ENCODE results near the gene CCDC127.
"Not testable (repeated sequence)": the region's sequence is repeated elsewhere in the genome, so short reads cannot be mapped to it uniquely, and the experiment has no call there.

CCDC127 gene

DNA sequence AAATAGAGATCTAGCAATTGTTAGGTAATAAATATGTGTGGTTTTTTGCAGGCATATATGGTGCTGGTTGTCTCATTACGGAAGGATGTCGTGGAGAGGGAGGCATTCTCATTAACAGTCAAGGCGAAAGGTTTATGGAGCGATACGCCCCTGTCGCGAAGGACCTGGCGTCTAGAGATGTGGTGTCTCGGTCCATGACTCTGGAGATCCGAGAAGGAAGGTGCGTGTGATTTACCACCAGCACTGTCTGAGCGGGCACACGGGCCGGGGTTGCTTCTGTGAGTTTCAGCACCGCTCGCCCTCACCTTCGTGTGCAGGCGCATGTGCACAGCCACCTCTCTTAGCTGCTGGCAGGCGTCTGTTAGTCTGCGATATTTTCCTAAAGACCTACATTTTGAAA lies 15.5 kb upstream of the CCDC127 start:
- not testable (repeated sequence) for DNase-seq

DNA sequence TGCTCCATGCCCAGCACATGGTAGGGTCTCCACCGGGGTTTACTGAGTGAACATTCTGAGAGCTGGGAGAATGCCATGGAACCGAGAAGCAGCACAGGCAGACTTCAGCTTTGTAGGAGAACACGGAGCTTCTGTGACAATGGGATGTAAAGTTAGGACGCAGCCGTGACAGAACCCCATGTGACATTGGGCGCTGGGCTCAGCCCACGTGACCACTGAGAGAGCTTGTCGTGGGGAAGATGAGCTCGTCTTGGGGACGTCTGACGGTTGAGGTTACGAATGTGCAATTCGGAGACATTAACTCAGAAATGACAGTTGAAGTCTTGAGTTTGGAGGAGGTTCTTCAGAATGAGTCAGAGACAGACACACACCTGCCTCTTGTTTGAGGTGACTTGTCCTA lies 13.7 kb upstream of the CCDC127 start:
- no peak for DNase-seq

DNA sequence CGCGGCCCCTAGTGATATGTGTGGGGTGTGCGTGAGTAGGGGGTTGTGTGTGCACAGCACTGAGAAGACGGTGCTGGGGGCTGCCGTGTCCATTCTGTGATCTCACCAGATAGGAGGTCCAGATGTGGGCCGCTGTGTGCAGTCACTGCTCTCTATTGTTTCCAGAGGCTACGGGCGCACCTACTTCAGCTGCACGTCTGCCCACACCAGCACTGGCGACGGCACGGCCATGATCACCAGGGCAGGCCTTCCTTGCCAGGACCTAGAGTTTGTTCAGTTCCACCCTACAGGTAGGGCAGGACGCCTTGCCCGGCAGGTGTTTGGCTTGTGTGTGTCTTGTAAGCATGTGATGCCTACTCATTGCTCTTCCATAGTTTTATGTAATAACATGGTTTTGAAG lies 12.8 kb upstream of the CCDC127 start:
- no peak for DNase-seq

DNA sequence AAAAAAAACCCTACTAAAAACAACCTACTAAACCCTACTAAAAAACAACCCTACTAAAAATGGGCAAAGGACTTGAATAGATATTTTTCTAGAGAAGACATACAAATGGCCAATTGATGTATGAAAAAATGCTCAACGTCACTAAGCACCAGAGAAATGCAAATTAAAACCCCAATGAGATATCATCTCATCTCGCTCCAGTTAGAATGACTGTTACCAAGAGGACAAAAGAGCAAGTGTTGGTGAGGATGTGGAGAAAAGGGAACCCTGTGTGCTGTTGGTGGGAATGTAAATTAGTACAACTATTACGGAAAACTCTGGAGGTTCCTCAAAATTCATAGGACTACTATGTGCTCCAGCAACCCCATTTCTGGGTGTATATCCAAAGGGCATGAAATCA lies 10.9 kb upstream of the CCDC127 start:
- no peak for DNase-seq

DNA sequence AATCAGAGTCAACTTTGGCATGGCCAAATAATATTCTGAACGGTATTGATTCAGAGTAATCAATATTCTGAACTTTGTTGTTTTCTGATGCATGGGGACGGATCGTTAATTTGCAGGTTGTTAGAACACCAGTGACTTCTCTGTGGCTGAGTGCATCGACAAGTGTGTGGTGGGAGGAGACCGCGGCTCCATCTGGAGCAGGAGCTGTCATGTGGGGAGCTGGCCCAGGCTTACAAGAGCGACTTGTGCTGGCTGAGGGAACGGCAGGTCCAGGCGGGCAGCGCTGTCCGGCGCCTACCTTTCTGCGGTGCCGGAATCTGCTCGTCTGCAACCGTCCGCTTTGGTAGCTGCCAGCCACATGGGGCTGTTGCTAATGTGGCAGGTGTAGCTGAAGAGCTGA lies 9.4 kb upstream of the CCDC127 start:
- not testable (repeated sequence) for DNase-seq

DNA sequence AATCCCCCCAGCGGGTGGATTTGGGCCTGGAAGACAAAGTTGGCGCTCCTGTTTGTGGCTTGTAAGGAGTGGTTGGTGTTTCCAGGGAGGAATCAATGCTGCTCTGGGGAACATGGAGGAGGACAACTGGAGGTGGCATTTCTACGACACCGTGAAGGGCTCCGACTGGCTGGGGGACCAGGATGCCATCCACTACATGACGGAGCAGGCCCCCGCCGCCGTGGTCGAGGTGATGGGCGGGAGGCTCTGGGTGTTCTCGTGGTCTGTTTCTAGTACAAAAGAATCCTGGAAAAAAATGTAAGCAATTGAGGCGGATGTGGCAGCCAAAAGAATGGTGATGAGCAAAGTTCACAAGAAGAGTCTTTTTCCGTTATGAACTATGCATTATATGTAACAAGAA lies 7.4 kb upstream of the CCDC127 start:
- no peak for DNase-seq

DNA sequence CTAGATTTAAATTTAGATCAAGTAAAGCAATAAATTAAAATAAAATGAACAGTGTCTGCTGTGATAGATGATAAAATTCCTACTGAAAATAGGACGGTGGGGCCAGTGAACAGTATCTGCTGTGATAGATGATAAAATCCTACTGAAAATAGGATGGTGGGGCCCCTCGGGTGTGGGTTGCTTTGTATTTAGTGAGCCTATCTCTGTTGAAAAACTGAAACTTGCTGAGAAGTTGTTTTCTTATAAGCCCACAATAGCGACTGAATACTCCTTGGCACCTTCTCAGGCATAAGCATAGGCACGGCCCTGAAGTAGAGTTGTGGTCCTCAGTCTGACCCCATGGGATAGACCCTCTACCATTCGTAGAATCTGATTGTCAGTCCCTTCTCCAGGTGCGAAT lies 5.8 kb upstream of the CCDC127 start:
- no peak for DNase-seq

DNA sequence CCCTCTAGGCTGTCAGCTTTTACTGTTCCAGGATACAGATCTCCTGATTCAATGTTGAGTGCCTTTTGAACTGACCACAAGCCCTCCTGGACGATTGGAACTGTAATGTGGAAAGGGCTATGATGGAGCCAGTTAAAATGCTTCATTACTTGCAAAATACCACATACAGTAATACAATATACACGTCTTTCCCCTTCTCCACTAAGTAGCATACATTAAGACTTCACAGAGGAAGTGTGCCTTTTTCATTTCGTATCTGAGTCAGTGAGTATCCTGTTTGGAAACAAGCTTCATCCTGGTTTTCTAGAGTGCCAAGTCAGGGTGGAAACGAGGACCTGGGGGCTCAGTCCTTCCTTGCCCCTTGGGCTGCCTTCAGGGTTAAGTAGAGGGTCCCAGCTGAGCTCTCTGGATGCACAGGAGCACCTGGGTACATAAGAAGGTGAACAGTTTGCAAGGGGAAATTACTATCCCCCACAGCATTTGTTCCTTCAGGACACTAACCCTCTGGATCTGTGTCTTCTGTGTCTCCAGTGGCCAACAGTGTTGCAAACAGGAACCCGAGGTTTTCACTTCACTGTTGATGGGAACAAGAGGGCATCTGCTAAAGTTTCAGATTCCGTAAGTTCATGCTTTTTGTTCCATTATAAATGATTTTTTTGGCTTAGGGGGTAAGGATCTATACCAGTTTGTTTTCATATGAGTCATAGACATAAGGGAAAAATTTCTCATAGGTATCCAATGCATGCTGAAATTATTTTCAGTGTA lies 5.2 kb upstream of the CCDC127 start:
- DNase-seq = not testable (repeated sequence)

DNA sequence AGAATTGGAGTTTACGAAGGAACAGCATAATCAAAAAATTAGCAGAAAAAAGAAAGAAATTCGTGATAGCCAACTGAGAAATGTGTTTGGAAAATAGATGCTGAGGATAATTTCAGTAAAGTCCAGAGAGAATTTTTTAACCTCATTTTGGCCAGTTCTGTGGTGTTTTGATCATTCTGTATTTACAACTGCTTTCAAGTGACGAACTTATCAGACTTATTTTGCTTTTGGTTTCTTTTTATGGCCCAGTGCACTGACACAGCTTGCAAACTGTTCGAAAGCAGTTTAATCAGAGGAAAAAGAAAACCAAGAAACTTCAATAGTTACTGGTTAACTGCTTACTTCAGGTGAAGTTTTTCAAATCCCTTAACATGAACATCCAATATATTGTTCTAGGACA lies 2.0 kb upstream of the CCDC127 start:
- DNase-seq = peak in 1 of 2 donors; percentile 55

DNA sequence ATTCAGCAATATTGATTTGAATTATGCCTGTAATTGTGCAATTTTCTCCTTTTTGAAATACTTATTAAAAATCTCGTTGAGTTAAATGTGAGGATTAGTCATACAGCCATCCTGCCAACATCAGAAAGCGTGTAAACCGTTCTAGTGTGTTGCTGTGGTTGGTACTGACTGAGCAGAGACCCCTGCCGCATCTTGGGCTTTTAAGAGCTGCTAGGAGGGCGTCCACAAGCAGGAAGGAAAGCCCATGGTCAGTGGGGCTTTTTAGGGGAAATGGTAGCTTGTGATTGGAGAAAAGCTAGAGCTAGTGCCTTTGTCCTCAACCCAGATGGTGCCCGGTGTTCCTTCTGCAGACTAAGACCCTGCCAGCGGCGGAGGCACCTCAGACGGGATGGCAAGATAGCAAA lies 1.5 kb upstream of the CCDC127 start:
- DNase-seq = no peak

DNA sequence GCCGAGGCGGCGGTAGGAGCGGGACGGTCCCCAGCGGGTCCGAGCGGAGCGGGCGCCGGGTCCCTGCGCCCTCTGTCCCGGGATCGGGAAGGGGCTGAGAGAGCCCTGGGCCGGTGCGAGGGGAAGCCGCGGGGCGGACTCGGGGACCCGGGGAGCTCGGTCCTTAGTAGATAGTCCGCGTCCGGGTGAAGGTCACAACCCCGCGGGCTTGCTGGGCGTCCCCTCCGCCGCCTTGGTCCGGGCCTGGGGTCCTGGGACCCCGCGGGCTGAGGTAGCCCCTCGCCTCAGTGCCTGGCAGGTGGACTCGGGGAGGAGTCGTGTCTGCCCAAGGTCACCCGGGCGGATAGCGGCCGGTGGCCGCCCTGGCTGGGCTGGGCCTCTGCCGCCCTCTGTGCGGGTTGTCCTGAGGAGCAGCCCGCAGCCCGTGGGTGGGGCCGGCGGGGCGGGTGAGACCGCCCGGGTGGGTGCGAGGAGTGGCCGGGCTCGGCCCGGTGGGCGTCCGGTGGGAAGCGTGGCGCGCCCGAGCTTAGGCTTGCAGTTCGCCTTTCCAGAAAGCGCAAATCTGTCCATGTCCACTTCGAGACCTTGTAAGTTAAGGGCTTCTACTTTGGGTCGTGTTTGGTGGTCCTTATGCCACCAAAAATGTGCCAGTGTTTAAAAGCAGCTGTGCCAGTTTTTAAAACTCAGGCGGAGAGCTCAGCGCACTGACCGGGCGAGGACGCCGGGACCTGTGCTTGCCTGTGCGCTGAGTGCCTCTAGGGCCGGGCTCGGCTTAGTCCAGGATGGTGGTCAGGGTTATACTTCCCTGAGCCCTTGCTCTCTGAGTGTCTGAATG lies 721 bp upstream of the CCDC127 start:
- peak in 1 of 2 donors; percentile 53 for DNase-seq

DNA sequence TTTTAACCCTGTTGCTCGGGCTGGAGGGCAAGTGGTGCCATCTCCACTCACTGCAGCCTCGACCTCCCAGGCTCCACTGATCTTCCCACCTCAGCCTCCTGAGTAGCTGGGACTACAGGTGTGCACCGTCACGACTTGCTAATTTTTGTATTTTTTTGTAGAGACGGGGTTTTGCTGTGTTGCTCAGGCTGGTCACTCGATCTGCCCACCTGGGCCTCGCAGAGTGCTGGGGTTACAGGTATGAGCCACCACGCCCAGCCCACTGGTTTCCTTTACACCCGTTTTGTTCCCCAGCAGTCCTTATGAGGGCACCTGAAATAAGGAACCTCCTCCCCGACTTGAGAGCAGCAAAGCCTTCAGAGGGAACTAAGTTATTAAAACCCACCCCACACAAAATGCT lies 1.9 kb downstream of the CCDC127 start:
- DNase-seq = not testable (repeated sequence)

DNA sequence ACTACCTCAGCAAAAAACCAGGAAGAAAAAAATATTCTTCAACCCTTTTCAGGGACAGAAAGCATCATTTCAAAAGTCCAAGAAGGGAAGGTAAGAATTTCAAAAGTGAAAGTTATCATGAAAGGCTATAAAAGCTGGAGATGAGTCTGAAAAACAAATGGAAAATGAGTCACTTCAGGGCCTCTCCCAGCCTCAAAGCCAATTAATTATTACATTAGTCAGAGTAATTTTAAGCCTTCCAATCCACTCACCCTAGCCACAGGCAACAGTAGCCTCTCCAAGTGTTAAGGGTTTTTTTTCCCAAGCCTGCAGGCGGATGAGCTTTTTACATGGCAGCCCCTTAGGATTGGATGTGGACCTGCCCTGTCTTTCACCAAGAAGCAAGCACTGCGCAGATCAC lies 2.7 kb downstream of the CCDC127 start:
- DNase-seq = not testable (repeated sequence)

DNA sequence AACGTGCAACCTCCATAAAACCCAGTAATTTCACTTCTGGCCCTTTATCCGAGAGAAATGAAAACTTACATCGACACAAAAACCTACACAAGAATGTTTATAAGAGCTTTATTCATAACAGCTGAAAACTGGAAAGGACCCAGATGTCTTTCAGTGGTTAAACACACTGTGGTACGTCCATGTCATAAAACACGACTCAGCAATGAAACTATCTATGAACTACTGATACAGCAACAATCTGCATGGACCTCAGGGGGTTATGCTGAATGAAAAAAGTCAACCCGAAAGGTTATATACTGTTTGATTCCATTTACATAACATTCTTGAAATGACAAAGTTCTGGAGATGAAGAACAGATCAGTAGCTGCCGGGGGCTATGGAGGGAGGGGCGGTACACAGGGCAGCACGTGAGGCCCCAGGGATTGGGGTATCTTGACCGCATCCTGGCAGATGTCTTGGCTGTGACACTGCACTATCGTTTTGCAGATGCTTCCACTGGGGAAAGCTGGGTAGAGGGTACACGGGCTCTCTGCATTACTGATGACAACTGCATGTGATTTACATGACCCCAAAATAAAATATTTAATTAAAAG lies 4.1 kb downstream of the CCDC127 start:
- DNase-seq = no peak

DNA sequence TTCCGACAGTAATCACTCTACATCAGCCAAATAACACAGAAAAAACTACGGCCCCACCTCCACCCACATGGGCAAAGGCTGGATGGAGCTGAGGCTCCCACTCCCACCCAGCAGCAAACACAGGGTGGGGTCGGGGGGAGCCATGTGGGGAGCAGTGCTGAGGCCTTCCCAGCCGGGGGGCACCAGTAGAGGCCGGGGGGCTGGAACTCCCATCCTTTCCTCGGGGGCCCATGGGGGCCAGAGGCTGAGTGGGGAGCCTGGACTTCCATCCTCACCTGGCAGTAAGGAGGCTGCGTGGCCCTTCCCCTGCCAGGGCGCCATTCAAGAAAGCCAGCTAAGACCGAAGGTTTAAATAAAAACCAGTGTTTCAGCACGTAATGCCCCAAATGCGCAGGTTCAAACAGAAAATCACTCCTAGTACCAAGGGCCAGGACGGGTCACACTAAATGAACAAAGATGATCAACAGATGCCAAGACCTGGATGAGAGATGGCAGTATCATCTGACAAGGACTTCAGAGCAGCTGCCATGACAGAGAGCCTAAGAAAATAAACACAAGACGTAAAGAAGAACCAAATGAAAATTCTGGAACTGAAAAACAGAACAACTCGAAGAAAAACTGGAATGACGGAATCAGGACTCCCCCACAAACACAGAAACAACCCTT lies 9.4 kb downstream of the CCDC127 start:
- no peak for DNase-seq

DNA sequence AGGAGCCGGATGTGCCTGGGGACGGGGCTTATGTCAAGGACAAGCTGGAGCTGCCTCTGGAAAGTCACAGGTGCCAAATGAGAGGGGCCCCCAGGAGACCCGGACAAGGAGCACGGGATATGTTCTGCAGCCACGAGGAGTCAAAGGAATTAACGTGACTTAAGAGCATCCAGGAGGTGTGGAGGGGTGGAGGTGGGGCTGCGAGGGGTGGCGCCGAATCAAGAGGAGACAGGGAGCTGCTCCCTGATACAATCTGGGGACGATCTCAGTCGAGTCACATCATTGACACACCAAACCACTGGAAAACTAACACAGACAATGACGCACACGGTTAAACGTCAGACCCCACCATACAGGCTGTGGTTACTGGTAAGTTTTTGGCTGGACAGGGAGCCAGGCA lies 10.4 kb downstream of the CCDC127 start:
- DNase-seq = no peak

DNA sequence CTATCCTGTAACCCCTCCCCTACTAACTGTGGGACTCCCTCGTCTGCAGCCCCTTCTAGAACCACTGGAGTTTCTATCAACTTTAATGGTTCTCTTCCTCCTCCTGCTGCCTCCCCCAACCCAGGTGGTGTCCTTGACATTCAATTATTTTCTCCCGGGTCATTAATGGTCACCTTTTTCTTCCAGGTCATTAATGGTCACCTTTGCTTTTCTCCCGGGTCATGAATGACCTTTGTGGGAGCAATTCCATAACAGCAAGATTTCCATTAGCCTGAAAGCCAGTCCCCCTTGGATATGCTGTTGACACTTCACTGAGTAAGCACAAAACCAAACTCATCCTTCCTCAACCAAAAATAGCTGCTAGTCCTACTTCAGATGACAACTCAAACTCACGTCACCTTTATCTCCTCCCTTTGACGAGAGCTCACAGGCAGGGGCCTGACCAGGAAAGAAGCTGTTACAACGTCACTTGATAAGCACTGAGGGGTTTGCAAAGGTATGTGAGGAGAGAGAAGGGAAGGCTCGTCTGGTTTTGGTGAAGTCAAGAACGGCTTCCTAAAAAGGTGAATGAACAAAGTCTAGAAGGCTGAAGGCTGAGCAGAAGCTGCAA lies 10.9 kb downstream of the CCDC127 start:
- no peak for DNase-seq

DNA sequence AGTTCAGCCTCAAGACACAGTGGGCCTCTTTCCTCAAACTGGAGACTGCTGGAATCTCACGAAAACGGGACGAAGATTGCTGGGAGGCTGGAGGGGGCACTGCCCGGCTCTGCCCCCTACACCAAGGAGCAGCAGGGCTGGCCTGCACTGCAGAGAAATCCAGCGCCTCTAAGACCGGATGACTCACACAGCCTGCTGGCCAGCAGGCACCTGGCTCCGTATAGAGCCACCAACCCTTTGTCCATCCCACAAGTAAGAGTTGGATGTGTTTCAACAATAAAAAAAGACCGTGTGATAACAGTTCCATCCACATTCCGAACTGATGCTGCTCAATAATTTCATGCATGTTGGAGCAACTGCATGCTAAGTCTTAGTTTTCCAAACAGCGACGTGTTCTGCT lies 11.5 kb downstream of the CCDC127 start:
- DNase-seq = no peak

DNA sequence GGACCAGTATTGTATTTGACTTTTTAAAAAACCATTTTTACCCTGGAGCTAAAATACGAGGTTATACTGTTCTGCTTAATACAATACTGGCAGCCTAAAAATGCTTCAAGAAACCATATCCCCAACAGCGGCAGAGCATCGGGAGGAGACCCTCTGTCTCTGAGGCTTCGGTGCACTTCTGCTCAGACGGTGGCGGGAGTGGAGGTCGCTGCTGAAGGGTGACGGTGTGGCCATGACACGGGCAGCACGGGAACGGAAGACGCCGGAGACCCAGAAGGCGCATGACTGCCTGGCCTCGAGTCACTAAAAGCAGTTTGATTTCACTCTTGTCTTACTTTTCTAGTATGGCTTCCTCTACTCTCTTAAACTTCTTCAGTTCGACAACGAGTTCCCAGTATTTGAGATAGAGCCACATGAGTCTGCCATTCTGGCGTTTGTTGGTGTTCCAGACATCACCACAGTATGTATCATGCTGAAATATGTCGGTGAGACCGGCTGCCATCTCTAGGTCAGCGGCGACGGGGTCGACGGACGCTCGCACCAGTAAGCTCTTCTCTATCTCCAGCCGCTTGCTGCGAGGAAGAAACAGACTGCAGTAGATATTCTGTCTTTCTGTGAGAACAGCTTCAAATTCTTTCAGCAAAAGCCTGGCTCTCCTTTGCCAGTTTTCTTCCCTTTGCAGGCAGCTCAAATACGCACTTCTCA lies 12.8 kb downstream of the CCDC127 start:
- DNase-seq = no peak

DNA sequence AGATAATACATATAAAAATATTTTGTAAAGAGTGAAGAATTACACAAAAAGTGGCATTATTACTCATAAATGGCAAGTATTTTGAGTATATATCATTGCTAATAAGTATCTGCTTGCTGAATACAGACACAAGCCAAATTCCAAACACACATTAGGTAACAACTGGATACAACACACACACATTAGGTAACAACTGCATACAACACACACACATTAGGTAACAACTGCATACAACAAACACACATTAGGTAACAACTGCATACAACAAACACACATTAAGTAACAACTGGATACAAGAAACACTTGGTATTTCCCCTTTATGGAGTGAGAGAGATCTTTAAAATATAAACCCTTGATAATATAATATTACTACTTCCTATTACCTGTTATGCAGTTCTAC lies 13.5 kb downstream of the CCDC127 start:
- no peak for DNase-seq

DNA sequence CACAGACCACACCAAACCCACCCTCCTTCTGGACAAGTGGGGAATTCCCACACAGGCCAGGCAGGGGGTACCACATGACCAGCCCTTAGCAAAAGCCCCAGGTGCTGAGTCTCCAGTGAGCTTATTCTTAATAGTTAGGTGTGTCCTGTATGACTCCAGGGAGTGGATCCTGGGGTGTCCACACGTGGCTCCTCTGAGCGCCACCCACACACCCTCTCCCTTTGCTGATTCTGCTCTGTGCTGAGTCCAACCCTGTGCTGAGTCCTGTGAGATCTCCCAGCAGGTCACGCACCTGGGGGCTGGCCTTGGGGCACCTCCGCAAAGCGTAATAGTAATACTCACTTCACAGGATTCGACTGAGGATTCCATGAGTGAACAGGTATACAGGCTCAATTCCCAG lies 14.0 kb downstream of the CCDC127 start:
- no peak for DNase-seq

DNA sequence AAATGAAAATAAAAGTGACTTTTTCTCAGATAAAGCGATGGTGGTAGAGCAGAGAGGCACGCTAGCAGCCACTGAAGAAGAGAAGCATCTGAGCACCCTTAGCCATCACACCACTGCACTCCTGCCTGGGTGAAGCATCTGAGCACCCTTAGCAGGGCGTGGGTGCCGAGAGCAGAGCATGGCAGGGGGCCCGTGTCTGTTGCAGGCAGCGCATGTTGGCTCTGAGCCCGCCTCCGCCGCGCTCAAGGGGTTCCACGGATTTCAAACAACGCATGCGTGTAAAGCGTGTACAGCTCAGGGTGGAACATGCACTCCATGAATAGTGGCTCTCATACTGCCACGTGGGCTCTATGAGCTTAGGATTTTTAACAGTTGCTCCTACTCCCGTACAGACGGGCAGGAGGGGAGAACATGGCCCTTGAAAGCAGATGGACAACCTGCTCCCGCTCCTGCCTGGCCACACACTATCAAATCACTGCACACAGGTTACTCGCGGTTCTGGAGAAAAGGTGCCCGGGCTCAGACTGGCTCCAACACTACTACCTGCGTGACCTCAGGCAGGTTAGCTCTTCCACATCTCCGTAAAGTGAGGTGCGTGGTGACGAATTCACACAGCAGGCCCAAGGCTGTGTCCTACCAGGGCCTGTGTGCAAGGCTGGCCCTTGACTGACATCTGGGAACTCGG lies 14.6 kb downstream of the CCDC127 start:
- DNase-seq = no peak
